CD4-positive, alpha-beta T cell treated with Interleukin-1 beta for 1 hour (primary cell): ENCODE results near the gene ATOH8.

Experiments used
- DNase-seq, 2 donors: peaks; one replicate each; pipeline ENCODE4 v3.0.0-alpha.2; 2020 to 2022

The ATOH8 gene

DNA sequence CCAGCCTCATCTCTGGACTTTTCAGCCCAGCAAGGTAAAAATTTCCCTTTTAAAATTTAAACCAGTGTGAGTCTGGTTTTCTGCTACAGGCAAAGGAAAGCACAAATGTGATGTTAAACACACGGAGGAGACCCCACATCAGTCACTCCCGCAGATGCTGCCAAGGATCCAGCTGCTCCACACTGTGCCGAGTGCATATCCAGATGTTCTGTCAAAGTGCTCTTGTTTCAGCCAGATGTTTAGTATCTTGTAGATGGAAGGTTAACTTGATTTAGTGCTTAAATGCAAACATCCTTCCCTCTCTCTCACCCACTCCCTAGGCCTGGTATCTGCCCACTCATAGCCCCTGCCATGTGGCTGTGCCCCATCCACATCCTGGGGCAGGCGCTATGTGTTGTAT is 15.8 kb upstream of the ATOH8 start:
- DNase-seq, result no peak

DNA sequence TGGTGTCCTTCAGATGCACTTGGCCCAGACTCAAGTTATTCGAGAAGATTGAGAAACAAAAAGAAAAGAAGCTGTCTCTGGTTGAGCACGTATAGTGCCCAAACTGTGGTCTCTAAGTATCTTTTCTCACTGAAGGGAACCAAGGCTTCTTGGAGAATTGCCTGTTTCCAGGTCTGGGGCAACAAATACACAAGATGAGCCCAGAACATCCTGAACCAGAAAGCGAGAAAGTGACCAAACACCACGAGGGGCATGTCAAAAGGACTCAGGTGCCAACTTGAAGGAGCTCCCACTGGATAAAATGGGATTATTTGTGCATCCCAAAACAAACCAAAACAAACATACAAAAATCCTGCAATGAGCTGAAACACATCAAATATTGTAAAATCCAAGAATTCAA is 13.6 kb upstream of the ATOH8 start:
- DNase-seq, result no peak

DNA sequence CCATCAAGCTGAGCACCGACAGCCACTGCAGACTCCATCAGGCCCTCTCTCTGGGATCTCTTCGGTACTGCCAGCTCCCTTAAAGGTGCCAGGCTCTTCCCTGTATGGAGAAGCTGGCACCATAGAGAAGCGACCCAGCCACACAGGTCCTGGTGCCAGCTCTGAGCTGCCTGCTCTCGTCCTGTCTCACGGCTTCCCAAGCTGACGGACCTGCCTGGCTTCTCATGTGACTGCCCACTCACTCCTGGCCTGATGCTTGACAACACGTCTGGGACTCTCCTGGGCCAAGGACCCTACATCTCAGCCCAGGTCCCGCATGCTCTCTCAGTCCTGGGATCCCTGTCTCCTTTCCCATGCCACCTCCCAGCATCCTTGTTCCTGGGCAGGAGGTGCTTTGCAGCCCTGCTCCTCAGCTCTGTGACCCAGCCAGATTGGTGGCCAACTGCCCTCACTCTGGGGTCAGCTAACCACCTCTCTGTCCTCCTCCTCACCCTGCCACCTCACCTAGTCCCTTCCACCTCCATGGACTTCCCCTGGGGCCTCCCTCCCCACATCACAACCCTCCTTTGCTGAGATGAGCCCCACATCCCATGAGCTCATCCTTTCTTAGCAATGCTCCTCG is 12.5 kb upstream of the ATOH8 start:
- DNase-seq, result no peak

DNA sequence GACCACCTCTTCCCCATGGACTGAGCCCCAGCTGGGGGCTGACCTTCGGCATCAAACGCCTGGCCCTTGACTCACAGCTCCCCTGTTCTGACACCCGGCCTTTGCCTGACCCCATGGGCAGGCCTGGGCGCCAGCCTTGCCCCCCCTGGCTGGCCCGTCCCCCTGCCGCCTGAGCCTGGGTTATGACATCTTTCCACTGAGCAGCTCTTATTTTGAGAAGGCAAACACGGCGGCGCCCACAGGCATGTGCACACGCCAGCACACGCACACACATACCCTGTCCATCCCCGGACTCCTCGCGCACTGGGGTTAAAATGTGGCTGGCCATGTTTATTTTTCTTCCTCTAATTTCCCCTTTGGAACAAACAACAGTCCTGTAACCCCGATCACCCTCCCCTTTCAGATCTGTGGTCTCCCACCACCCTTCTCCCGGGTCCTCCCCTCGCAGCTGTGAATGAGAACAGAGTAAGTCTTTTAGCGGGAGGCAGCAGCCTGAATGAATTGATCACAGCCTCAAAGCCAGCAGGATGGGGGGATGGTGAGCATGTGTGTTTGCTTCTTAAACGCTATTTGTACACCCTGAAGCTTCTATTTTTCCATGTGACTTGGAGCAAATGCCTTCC is 11.8 kb upstream of the ATOH8 start:
- DNase-seq, result no peak

DNA sequence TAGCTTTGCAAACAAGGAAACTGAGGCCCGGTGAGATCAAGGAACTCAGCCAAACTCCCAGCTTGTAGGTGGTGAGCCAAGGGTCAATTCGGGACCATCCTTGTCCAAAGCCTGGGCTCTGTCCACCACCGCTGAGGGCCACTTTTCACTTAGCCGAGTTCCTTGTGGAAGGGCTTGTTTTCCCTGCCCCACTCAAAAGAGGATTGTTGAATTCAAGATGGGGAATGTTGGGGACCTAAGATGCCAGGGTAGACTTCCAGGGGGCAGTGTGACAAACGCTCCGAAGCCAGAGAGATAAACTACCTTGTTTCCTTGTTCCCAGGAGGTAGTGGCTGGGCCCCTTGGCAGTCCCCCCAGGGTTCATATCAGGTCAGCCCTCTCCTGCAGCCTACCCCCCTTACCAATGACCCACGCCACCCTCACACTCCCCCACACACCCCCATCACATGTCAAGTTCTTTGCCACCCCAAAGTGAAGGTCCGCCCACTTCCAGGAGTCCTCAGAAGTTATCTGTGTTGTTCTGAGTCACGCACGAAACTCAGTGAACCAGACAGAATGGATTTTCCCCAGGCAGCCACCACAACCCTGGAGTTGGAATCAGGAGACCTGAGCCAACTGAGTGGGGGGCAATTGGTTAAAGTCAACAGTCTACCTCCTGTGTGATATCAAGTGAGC is 10.3 kb upstream of the ATOH8 start:
- DNase-seq, result no peak

DNA sequence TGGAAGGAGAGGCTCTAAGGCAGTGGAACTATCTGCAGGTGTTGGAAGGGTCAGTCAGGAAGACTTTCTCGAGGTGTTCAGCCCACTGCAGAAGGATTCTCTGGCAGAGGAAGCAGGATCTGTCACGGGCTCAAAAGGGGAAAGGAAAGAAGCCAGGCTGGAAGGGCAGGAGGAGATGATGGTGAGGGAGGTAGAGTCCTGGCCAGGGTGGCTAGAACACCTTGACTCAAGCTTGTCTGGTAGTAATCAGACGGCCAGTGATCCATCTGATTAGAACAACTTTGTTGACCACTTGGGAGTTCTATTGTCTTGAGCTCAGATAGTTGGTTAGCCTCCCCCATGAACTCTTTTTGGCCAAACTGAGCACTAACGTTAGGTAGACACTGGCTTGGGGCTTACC is 9.7 kb upstream of the ATOH8 start:
- no peak for DNase-seq

DNA sequence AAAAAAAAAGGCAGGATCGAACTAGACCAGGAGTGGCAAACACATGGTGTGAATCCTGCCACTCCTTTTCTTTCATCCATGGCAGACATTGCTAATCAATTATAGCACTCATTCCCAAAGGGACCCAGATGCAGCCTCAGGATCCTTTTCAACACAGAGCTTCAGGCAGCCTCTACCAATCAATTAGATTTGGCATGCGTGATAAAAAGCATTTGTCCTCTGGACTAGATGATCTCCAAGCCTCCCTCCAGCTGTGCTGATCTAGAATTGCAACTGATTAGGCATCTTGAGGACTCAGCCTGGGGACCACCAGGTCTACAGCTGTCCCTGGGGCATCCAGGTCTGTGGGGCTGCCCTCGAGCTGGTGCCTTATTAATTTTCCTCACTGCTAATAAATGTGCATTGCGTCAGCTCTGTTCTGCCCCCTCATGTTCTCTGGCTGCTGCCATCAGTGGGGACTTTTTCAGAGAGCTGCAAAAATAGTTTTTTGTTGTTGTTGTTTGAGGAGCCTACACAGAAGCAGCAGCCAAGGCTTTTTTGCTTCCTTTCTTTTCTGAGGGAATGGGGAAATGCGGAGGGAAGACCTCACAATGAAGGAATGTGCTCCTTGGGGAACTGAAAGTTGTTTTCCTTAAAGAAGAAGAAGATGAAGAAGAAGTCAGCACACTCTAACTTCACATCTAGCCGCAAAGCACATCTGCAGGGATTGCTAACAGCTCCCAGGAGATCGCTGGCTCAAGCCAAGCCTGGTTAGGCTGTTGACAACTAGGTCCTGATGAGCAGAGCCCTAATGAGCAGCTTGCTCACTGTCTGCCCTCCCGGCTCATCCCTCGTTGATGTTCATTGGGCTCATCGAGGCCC is 8.8 kb upstream of the ATOH8 start:
- no peak for DNase-seq

DNA sequence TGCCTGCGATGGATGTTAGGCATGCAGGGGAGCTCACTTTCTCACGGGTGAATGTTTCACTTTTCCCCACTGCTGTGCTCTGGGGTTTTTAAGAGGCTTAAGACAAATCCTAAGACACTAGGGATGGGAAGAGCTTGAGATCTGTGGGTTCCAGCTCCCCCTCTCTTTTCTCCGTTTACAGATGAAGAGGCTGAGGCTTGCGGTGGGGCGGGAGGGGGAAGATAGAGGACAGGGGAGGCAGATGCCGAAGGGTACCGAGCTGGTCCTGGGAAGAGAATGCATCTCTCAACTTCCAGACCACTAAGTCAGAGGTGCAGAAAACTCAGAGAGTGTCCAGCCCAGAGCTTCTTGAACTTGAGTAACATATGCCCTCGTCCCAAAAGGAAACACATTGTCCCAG is 8.2 kb upstream of the ATOH8 start:
- no peak for DNase-seq

DNA sequence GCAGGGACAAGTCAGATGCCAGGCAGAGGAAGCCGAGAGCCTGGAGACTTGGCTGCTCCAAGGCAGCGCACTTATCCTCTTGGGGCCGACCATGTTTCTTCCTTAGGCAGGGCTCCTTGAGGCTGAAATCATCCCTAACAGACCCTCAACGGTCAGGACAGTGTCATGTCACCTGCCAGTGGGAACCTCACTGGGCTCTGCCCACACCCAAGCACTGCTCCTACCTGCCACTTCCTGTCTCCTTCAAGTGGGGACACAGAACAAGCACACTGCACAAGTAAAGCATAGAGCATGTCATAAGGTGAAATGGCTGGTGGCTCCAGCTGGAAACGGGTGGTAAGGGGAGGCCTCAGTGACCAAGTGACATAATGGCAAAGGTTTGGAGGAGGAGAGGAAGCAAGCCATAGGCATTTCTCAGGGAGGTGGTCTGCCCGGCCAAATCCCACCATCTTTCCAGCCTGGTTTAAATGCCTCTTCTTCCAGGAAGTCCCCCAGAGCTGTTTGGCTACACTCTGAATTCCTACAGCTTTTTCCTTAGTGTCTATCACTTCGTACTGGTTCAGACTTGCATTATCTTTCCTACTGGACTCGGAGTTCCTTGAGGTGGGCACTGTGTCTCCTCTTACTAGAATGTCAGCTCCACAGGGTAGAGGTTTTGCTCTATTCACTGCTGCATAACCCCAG is 7.3 kb upstream of the ATOH8 start:
- no peak for DNase-seq

DNA sequence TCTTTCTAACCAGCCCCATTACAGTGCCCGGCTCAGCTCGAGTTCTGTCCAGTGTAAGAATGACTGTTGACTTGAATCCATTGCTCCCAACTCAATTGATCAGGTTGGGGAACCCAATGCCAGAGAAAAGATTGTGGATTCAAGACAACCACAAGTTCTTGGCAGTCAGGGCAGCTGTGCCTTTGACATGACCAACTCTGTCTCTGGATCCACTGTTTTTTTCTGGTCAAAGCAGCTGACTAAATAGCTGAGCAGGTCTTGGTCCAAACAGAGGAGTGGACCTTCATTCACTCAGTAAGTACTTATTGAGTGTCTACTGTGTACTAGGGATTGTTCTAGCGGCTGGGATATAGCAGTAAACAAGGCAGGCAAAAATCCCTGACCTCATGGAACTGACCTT is 6.3 kb upstream of the ATOH8 start:
- DNase-seq, result no peak

DNA sequence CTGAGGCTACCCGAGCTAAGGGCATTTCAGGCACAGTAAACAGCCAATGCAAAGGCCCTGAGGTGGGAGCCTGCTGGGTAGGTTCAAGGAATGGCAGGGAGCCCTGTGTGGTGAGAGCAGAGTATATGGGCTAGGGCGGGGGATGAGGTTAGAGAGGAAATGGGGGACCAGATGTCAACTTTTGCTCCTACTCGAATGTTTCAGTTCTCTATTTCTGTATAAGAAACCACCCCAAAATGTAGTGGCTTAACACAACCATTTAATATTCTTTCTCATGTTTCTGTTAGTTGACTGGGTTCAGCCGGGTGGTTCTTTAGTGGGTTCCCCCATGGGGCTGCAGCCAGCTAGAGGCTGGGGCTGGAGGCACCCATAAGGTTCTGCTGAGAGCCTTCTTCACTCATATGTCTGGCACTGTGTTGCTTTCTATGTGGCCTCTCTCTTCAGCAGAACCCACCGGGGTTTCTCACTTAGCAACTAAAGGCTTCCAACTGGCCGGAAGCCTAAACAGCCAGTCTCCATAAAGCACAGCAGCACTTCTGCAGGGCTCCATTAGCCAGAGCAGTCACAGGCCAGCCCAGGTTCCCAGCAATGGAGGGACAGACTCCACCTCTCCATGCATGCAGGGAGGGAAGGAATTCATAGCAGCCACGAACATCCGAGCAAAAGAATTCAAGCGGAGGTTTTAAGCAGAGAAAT is 5.6 kb upstream of the ATOH8 start:
- DNase-seq, result no peak

DNA sequence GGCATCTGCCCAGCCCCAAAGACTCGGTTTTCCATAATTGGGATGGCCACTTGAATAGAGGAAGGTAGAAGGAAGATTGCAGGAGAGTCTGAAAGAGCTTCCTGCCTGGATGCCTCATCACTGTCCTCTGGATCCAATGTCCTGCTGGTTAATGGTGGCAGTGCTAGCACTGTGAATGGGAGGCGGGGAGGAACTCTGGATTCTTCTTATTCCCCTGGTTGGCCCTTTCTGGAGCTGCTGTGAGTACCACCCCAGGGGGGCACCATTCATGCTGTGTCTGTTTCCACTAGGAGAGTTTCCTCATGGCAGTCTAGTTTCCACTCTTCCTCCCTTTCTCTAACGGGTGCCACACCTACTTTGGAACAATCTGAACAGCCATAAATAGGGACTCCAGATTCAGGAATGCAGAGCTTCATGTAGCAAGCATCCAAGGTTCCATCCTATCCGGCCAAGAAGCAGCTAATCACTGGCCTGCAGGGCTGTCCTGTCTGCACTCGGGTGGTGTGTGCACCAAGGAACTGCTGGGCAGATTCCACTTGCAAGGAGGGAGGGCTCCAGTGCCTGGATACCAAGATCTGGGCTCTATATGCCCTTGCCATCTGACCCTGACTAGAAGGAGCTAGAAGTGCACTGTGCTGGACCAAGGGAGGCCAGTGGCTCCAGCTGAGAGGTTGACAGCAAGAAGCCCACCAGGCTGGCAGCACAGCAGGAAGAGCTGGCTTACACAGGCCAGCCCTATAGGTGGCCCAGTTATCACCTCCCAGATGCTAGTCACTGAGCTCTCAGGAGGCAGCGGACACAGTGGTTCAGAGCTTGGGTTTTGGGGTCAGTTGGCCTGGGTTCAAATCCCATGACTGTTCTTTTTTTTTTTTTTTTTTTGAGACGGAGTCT is 4.6 kb upstream of the ATOH8 start:
- DNase-seq, result no peak

DNA sequence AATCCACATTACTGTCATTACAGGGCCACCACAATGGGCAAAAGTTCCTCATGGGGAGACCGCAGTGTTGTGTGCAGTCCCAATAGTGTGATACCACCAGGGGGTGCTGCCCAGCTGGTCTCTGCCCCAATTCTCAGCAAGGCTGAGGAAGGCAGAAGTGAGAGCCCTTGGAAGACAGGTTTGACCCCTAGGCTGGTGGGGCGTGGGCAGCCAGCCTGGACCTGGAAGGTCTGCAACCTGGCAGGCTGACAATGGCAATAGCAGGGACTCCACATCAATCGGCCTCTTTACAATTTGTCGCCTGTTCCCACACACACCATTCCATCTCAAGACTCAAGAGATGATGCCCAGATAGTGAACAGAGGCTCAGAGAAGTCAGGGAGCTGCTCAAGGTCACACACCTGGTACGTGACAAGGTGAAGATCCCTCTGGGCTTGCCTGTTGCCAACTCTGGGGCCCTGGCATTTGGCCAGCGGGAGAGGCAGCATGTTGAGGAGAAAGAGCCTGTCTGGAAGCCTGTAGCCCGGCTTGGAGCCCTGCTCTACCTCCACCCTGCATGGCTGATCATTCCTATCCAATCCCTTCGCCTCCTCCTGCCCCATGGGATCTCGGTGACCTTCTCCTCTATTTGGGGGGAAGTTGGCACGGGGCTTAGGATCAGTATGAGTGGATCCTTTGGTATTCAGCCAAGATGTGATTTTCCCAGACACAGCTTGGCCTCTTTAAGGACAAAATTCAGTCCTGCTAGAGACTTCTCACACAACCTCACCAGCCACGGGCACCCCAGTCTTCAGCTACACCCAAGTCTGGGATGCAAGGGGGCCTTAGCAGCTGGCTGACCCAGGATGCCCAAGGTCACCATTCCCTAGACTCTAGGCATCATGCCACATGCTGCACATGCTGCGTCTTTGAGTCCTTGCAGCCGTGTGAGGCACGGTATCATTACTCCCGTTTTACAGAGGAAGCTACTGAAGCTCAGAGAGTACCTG is 2.9 kb upstream of the ATOH8 start:
- peak; percentile 50 to 66 for DNase-seq

DNA sequence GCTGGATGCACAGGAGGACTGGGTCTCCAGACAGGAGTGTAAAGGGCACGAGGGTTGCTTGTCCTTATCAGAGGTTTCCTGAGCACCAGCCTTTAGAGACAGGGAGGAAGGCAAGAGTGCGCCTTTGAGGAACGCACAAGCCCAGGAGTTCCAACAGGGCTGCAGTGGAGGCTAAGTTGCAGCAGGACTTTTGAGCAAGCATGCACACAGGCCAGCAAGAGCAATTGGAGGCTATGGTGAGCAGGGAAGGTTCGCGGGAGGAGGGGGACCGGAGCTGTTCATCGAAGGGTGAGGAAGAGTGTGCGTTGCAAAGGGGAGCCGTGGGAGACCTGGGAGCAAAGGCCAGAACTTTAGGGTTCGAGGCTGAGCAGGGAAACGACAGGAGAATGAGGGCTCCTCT is 2.2 kb upstream of the ATOH8 start:
- DNase-seq, result no peak

DNA sequence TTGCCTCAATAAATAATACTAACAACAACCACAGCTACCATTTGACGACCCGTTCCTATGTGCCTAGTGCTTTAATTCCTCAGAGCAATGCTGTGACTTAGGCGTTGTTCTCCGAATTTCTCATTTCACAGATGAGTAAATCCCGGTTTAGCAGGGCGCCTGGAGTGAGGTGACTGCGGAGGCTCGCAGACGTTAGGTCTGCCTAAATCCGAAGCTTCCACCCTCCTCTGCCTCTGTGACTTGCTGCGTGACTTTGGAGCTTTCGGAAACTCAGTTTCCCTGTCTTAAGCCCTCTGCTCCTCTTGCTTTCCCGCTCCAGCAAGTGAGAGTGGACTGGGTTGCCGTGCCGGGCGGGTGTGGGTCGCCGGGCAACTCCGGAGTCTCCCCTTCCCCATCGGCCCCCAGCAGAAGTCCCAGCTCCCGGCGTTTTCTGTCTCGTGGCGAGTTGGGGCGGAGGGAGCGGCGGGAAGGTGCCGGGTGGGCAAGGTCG is 711 bp upstream of the ATOH8 start:
- no peak for DNase-seq

DNA sequence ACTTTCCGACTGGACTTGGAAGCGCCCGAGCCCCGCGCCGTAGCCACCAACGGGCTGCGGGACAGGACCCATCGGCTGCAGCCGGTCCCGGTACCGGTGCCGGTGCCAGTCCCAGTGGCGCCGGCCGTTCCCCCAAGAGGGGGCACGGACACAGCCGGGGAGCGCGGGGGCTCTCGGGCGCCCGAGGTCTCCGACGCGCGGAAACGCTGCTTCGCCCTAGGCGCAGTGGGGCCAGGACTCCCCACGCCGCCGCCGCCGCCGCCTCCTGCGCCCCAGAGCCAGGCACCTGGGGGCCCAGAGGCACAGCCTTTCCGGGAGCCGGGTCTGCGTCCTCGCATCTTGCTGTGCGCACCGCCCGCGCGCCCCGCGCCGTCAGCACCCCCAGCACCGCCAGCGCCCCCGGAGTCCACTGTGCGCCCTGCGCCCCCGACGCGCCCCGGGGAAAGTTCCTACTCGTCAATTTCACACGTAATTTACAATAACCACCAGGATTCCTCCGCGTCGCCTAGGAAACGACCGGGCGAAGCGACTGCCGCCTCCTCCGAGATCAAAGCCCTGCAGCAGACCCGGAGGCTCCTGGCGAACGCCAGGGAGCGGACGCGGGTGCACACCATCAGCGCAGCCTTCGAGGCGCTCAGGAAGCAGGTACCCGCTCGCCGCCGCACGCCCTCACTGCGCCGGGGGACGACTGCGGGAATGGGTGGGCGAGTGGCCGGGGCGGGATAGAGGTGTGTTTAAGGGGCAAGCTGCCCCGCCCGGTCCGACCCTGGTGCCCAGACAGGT is 713 bp downstream of the ATOH8 start:
- peak; percentile 11 to 21 for DNase-seq

DNA sequence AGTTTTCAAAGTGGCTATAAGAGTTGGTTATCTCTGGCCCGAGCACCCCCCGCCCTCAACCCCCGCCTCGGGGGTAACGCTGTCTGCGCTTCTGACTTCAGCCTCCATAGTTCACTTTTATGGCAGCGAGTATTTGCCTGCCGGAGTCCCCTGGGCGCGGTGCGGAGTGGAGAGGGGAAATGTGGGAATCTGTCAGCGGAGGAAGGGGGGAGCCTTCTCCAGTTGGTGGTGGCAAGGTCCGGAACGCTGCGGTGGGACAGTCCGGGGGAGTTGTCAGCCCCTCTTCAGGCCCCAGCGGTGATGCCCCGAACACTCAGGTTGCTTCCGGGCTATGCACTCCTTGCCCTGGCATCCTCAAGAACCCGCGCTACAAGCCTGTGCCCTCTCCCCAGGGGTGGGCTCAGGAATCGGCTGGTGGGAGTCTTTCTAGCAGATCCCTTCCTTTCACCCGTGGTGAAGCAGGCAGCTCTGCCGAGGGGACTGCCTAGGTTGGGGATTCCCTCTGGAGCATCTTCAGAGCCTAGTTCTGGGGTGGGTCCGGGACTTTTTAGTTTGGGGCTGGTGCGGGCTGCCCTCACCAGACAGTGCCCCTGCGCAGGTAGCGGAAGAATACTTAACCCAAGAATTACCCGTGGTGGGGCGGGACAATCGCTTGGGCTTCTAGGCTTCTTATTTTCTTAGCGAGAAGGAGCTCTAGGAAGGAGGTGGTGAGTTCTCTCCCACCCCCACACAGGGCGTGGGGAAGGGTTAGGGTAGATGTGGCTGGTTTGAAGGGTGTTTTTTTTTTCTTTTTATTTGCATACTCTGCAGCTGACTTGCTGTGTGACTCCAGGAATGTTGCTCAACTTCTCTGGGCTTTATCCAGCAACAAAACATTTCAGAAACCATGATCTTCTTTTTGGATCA is 1.6 kb downstream of the ATOH8 start:
- no peak for DNase-seq

DNA sequence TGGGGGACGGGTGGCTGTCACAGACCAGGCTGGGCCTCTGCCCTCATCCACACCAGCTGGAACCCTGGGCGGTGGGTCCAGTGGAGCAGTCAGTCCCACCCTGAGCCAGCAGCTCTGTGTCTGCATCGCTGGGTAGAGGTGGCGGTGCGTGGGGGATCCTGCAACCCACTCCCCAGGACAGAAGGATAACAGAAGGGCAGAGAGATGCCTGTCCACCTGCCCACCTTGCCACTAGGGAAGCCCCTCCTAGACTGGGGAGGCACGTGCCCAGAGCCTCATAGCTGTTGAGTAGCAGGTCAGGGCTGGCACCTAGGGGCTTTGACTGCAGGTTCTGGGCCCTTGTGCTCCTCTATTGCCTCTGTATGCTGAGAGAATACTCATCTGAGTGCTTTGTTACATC is 2.4 kb downstream of the ATOH8 start:
- no peak for DNase-seq
